ENCODE results near the gene ASNSD1. TPM values are rescaled to one million over a fixed set of nuclear protein-coding genes. Genes with fewer than 3 reads are reported as not detected.

The ASNSD1 gene
- total RNA-seq = 10 to 100 TPM; 50.9 to 58.4 TPM

DNA sequence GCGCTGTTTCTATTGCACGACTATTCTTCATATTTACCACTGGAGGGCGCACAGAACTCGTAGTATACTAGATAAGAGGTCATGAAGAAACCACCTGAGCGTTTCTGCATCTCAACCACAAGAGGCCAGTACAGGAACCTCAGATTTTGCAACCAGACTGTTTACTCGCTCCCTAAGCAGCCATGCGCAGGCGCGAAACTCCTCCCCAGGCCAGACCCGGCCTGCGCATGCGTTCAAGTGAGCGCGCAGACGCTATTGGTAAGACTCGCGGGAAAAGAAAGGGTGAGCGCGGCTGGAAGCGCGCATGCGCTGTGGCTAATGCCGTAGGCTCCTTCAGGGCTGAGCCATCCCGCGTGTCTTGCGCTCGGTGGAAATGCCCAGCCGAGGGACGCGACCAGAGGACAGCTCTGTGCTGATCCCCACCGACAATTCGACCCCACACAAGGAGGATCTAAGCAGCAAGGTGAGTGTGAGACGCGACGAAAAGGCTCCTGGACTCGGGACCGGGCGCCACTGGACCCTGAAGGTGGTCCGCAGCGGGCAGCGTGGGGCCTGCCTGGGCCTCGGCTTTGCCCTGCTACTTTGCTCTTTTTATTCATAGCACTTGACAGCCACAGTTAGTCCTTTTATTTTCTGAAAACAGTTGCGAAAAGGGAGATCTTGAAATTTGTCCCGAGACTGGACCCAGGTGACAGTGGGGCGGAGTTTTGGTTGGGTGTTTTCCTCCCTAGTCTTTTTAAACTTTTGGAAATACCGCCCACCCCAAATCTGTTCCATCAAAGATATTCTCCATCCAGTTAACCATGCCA lies at the start of gene ASNSD1:
Gene ASNSD1 (plus strand): TSS at position 312 of the 809 bp plus-strand sequence. CDS start 4,674 bp downstream, outside the sequence.
- ATAC-seq (peak; percentile 86), DNase-seq (peak; percentile 99)
- Mint-ChIP-seq H3K36me3 (ENCODE audit: low read depth) (peaks cover 15% of the 10 kb centered on the region), H3K27me3 (no peaks in the 10 kb centered on the region), H3K27ac (no peak within 1 kb of the TSS), H3K9me3 (ENCODE audit: low read depth) (no peaks in the 10 kb centered on the region), H3K4me3 (no peak within 1 kb of the TSS), H3K4me1 (peaks cover 46% of the 10 kb centered on the region)
- ChIA-PET CTCF (interaction anchor here (0.6 to 6.7 kb wide), 24 partner anchors 8 to 221 kb away, joined by 3 to 80 read pairs (median 4); partner anchors contain the start of genes ANKAR and OSGEPL1), POLR2A (interaction anchor here (0.6 to 1.2 kb wide), 2 partner anchors 91 to 221 kb away, joined by 3 read pairs; partner anchors contain the start of gene WDR75)
- intact Hi-C loops (cut with DNase I, micrococcal nuclease) = loop anchor here (1.0 to 10.0 kb wide), 12 partner anchors 13 to 983 kb away; partner anchors contain the start of genes ANKAR (in 2 of the 2), ORMDL1 (in 2 of the 2), OSGEPL1 (in 2 of the 2) and PMS1 (in 2 of the 2)

DNA sequence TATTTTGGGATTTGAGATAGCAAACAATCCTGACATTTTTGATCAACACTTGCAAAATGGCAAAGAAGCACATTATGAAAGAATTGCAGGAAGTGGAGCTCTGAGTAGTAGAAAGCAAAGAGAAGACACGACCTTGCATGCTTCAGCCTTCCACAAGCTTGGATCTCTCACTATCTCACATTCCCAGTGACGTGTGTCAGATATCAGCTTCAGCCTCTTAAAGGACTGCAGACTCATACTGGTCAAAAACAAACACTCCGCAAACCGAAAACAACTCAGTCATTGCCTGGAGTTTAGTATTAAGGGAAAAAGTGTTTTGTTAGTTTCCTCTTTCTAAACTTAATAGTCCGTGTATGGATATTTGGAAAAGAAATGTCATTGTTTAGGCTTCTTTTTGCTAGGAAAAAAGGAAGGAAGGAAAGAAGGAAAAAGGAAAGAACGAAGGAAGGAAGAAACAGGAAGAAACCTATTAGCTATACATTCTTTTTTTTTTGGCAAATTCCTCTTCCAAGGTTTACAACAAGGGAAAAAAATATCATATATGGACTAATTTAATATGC lies 48.1 kb upstream of the ASNSD1 start:
- DNase-seq (no peak), ATAC-seq (no peak)
- Mint-ChIP-seq H3K4me1 (no peaks in the 10 kb centered on the region), H3K27ac (no peak overlapping the region), H3K36me3 (ENCODE audit: low read depth) (no peaks in the 10 kb centered on the region), H3K9me3 (ENCODE audit: low read depth) (no peaks in the 10 kb centered on the region), H3K27me3 (peaks cover 2% of the 10 kb centered on the region), H3K4me3 (no peak overlapping the region)
- CTCF ChIA-PET = no interaction called here
- intact Hi-C loops (cut with DNase I, micrococcal nuclease) = no loop called here
- POLR2A ChIA-PET = interaction anchor here (1.2 kb wide), 1 partner anchor 32 kb away, joined by 11 read pairs; the partner anchor contains the start of gene SLC40A1

DNA sequence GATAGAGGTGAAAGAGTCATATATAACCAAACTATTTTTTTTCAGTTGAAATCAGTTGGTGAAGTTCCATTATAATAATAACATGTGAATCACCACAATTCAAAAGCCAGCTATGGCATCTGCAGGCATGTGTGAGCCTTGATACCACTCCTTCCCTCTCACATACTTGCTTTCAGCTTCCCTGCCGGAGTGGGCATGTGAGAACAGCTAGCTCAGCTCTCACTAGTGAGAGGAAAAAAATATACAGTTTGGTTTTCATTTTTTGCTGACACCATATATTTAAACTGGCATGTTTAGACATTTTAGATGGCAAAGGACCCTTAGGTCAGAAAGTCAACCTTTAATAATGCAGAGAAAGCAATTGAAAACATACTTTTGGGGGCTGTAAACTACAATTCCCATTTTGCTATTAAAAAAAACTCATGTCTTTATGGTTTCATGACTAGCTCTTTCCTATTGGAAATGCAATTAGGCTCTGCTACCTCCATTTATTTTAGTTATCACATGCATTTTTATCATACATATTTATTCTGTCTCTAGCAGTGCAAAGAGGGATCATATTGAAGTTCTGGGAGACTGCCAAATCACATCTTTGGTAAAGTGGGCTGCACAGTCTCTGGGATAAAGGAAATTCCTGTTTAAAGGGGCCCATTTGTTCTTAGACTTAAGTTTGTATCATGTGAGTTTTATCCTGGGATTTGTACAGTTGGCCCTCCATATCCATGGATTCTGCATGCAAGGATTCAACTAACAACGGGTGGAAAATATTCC lies 47.4 kb upstream of the ASNSD1 start:
- ChIA-PET POLR2A (interaction anchor here (1.2 kb wide), 1 partner anchor 33 kb away, joined by 11 read pairs; the partner anchor contains the start of gene SLC40A1), CTCF (no interaction called here)
- ATAC-seq = no peak
- Mint-ChIP-seq H3K36me3 (ENCODE audit: low read depth) (no peaks in the 10 kb centered on the region), H3K4me1 (no peaks in the 10 kb centered on the region), H3K27me3 (peaks cover 2% of the 10 kb centered on the region), H3K27ac (no peak overlapping the region), H3K9me3 (ENCODE audit: low read depth) (no peaks in the 10 kb centered on the region), H3K4me3 (no peak overlapping the region)
- intact Hi-C loops (cut with DNase I, micrococcal nuclease) = no loop called here
- DNase-seq = no peak

DNA sequence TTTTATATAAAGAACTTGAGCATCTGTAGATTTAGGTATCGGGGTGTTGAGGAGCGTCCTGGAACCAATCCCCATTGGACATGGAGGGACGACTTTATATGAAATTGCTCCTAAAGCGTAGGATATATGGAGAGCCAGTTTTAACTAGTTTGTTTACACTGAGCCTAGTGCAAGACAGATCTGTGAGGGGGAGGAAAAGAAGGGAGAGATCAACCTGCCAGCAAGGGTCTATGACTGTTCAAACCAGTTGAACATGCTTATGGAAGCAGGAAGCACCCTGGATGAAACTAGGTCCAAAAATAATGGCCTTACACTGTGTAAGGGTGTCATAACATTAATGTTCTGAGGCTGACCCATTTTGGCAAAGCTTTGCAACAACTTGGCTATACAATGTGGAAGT lies 46.7 kb upstream of the ASNSD1 start:
- no peak for DNase-seq
- Mint-ChIP-seq H3K4me1 (no peaks in the 10 kb centered on the region), H3K4me3 (no peak overlapping the region), H3K36me3 (ENCODE audit: low read depth) (no peaks in the 10 kb centered on the region), H3K27ac (no peak overlapping the region), H3K27me3 (peaks cover 2% of the 10 kb centered on the region), H3K9me3 (ENCODE audit: low read depth) (no peaks in the 10 kb centered on the region)
- ChIA-PET CTCF (interaction anchor here (2.0 kb wide), 1 partner anchor 15 kb away, joined by 5 read pairs; no protein-coding TSS in a partner anchor), POLR2A (no interaction called here)
- intact Hi-C loops (cut with DNase I, micrococcal nuclease) = no loop called here
- no peak for ATAC-seq

DNA sequence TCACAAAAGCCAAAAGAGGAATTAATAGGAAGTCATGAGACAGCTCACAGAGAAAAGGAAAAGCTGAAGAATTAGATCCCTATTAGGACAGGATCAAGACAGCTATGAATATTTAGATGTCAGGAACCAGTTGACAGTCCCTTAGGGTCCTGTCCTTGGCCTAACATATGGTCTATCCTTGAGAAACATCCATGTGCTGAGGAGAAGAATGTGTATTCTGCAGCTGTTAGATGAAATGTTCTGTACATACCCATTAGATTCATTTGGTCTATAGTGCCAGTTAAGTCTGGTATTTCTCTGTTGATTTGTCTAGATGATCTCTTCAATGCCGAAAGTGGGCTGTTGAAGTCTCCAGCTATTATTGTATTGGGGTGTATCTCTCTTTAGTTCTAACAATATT lies 43.1 kb upstream of the ASNSD1 start:
- Mint-ChIP-seq H3K4me3 (no peak overlapping the region), H3K4me1 (no peaks in the 10 kb centered on the region), H3K9me3 (ENCODE audit: low read depth) (no peaks in the 10 kb centered on the region), H3K27me3 (peaks cover 2% of the 10 kb centered on the region), H3K36me3 (ENCODE audit: low read depth) (no peaks in the 10 kb centered on the region), H3K27ac (no peak overlapping the region)
- POLR2A ChIA-PET = no interaction called here
- CTCF ChIA-PET = interaction anchor here (1.0 kb wide), 1 partner anchor 9 kb away, joined by 3 read pairs; no protein-coding TSS in a partner anchor
- DNase-seq (no peak), ATAC-seq (no peak)
- intact Hi-C loops (cut with DNase I, micrococcal nuclease) = no loop called here

DNA sequence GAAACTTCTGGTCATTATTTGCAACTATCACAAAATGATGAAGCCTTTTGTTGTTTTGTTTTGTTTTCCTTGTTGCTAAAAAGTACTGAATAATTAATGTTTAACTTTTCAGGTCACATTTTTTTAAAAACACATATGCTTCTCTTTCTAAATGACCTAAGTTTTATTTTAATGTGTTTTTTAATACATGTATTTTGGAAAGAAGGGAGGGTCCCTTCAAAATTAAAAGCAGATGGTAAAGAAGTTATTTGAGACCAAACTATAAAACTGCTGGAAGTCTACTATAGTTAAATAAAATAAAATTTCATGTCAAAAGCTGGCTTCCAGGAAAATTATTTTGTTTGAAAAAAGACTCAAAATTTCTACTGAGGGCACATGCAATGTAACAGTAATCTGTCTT lies 39.5 kb upstream of the ASNSD1 start:
- Mint-ChIP-seq H3K4me3 (no peak overlapping the region), H3K4me1 (peaks cover 18% of the 10 kb centered on the region), H3K27me3 (no peaks in the 10 kb centered on the region), H3K9me3 (ENCODE audit: low read depth) (no peaks in the 10 kb centered on the region), H3K27ac (no peak overlapping the region), H3K36me3 (ENCODE audit: low read depth) (no peaks in the 10 kb centered on the region)
- ChIA-PET CTCF (no interaction called here), POLR2A (no interaction called here)
- DNase-seq = no peak
- ATAC-seq = no peak
- intact Hi-C loops (cut with DNase I, micrococcal nuclease) = no loop called here

DNA sequence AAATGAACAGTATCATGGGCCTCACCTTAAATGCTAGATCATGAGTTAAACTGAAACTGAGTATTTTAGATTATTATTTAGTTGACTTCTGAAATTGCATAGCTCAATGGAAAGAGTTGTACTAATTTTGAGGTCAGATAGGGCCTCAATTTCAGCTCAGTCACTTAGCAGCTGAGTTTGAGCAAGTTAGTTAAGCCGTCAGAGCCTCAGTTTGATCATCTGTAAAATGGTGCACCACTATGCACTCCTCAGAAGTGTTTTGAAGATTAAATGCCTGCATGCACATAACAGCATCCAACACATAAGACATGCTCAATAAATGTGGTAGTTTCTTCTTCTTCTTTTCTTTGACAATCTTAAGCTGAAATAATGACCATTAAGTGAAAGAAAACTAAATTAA lies 38.2 kb upstream of the ASNSD1 start:
- ATAC-seq (no peak), DNase-seq (no peak)
- Mint-ChIP-seq H3K36me3 (ENCODE audit: low read depth) (no peaks in the 10 kb centered on the region), H3K4me3 (no peak overlapping the region), H3K27me3 (no peaks in the 10 kb centered on the region), H3K27ac (no peak overlapping the region), H3K4me1 (peaks cover 18% of the 10 kb centered on the region), H3K9me3 (ENCODE audit: low read depth) (no peaks in the 10 kb centered on the region)
- CTCF ChIA-PET = interaction anchor here (1.4 kb wide), 1 partner anchor 12 kb away, joined by 3 read pairs; no protein-coding TSS in a partner anchor
- POLR2A ChIA-PET = no interaction called here
- intact Hi-C loops (cut with DNase I, micrococcal nuclease) = no loop called here

DNA sequence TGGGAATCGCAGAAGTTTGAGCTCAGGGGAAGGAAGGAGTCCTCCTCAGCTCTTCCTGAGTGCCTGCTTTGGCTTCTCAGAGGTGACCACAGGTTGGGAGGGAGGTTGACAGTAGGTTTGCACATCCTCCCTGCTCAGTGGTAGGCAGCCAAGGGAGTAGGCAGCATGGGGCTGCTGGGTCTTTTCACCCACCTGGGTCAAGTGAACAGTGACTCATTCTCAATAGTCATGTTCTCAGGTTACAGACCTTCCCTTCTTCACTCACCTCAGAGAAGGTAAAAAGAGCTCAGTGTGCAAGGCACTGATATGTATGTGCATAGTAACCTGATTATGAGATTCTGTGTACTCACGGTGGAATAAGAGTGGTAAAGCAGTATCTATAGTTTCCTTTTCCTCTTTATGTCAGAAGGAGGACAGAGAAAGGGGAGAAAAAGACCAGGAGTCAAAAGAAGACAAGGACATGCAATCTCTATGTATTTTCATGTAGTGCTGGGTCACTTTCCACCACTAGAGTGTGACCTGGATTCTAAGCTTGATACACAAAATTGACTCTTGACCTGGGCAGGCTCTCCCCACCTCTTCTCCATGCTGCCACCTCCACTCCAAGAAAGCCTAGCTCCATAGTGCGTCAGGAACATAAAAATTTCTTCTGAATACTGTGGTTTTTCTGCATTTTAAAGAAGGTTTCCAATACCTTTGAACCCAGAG lies 36.5 kb upstream of the ASNSD1 start:
- ChIA-PET POLR2A (no interaction called here), CTCF (interaction anchor here (1.4 kb wide), 1 partner anchor 9 kb away, joined by 3 read pairs; no protein-coding TSS in a partner anchor)
- Mint-ChIP-seq H3K27me3 (no peaks in the 10 kb centered on the region), H3K36me3 (ENCODE audit: low read depth) (no peaks in the 10 kb centered on the region), H3K4me3 (no peak overlapping the region), H3K4me1 (peaks cover 18% of the 10 kb centered on the region), H3K27ac (no peak overlapping the region), H3K9me3 (ENCODE audit: low read depth) (no peaks in the 10 kb centered on the region)
- intact Hi-C loops (cut with DNase I, micrococcal nuclease) = no loop called here
- peak; percentile 6 for DNase-seq
- ATAC-seq = peak; percentile 57

DNA sequence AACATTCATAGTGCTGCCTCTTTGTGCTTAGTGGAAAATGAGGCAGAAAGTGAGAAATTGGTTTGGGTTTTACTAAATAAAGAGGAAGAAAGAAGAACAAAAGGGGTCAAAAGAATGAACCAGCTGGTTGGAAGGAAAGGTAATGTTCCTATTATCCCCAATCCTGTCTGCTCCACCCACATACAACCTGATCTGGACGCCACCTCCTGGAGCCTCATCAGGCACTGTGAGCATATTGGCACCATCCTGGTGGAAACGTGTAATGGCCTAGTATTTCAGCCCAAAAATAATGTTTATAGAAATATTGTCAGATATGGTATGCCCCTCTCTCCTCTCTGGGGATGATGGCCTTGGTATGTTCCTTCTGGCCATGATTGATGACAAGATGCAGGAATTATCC lies 35.6 kb upstream of the ASNSD1 start:
- POLR2A ChIA-PET = no interaction called here
- no peaks in the 10 kb centered on the region for H3K36me3 Mint-ChIP-seq (ENCODE audit: low read depth)
- no peak overlapping the region for H3K4me3 Mint-ChIP-seq
- H3K27me3 Mint-ChIP-seq = no peaks in the 10 kb centered on the region
- no peak for ATAC-seq
- no peaks in the 10 kb centered on the region for H3K9me3 Mint-ChIP-seq (ENCODE audit: low read depth)
- intact Hi-C loops (cut with DNase I, micrococcal nuclease) = no loop called here
- DNase-seq = no peak
- no peak overlapping the region for H3K27ac Mint-ChIP-seq
- CTCF ChIA-PET = interaction anchor here (1.4 to 2.0 kb wide), 2 partner anchors 8 to 10 kb away, joined by 3 to 7 read pairs; no protein-coding TSS in a partner anchor
- H3K4me1 Mint-ChIP-seq = peaks cover 18% of the 10 kb centered on the region

DNA sequence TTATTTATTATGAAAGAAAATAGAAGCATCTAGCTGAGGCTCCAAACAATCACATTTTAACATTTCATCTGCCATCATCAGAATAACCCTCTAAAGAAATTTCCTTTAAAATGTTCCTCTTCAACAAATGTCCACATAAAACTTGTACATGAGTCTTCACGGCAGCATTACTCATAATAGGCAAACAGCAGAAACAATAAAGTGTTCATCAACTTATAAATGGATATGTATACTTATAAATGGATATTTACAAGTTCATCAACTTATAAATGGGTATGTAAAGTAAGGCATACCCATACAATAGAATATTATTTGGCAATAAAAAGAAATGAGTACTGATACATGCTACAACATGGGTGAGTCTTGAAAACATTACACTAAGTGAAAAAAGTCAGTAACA lies 33.5 kb upstream of the ASNSD1 start:
- Mint-ChIP-seq H3K36me3 (ENCODE audit: low read depth) (no peaks in the 10 kb centered on the region), H3K27me3 (no peaks in the 10 kb centered on the region), H3K27ac (no peak overlapping the region), H3K4me3 (no peak overlapping the region), H3K9me3 (ENCODE audit: low read depth) (no peaks in the 10 kb centered on the region), H3K4me1 (peaks cover 18% of the 10 kb centered on the region)
- DNase-seq (no peak), ATAC-seq (no peak)
- CTCF ChIA-PET = no interaction called here
- POLR2A ChIA-PET = no interaction called here
- intact Hi-C loops (cut with DNase I, micrococcal nuclease) = no loop called here

Measured in activated CD4-positive, alpha-beta T cell treated with anti-CD3 and anti-CD28 coated beads for 36 hours (primary cell).